H1 (cell line): ENCODE results near the gene ATXN7L3. TPM values are rescaled to one million over a fixed set of nuclear protein-coding genes. Genes with fewer than 3 reads are reported as not detected.

Experiments
- EGR1 ChIP-seq: IDR thresholded peaks from 2 replicates; pipeline ENCODE4 v1.6.1; 2011; ENCODE audit warnings: low read depth, low read length, borderline replicate concordance
- GABPA ChIP-seq: IDR thresholded peaks from 2 replicates; pipeline ENCODE4 v1.6.1; 2011; ENCODE audit warnings: mild to moderate bottlenecking, low read length, moderate library complexity, borderline replicate concordance; ENCODE audit not compliant: insufficient read depth
- GTF2F1 ChIP-seq: IDR thresholded peaks from 2 replicates; pipeline ENCODE4 v1.6.1; 2012; ENCODE audit warnings: low read depth, low read length, improper control_type of control experiment, borderline replicate concordance
- HDAC2 ChIP-seq, 2 experiments: fragments of 300-600 bp in 1 of 2; sonication (generic) in 1 of 2; IDR thresholded peaks; 2 replicates each; pipeline ENCODE4 v1.6.1; 2011 to 2012; ENCODE audit warnings: low read depth in 2 of 2, low read length in 2 of 2, mild to moderate bottlenecking in 2 of 2, moderate library complexity in 2 of 2, borderline replicate concordance in 1 of 2, inconsistent platforms in 1 of 2
- HDAC6 ChIP-seq: IDR thresholded peaks from one replicate; pipeline ENCODE4 v1.7.1; 2012; ENCODE audit warnings: low read depth, mild to moderate bottlenecking, inconsistent platforms, low read length, moderate library complexity
- JUN ChIP-seq: IDR thresholded peaks from 2 replicates; pipeline ENCODE4 v1.6.1; 2011; ENCODE audit warnings: low read depth, mild to moderate bottlenecking, improper control_type of control experiment, low read length
- JUND ChIP-seq: IDR thresholded peaks from 2 replicates; pipeline ENCODE4 v1.6.1; 2011; ENCODE audit warnings: mild to moderate bottlenecking, improper control_type of control experiment, low read length
- NANOG ChIP-seq: IDR thresholded peaks from 2 replicates; pipeline ENCODE4 v1.6.1; 2011; ENCODE audit warnings: low read length, low read depth, mild to moderate bottlenecking, inconsistent platforms; ENCODE audit not compliant: insufficient read depth, poor library complexity, severe bottlenecking
- POLR2A ChIP-seq, 2 experiments: IDR thresholded peaks; 1 replicate in 1 of 2; 2 replicates in 1 of 2; pipeline ENCODE4 v1.6.1; 2011; ENCODE audit warnings: low read depth in 2 of 2, low read length in 2 of 2, mild to moderate bottlenecking in 2 of 2; ENCODE audit errors: control extremely low read depth in 1 of 2
- RAD21 ChIP-seq, 2 experiments: IDR thresholded peaks in 1 of 2; conservative IDR thresholded peaks in 1 of 2; 2 replicates each; pipeline ENCODE4 v1.6.1; 2011; ENCODE audit warnings: low read depth in 2 of 2, low read length in 2 of 2, improper control_type of control experiment in 1 of 2, inconsistent platforms in 1 of 2, mild to moderate bottlenecking in 1 of 2, moderate library complexity in 1 of 2
- RXRA ChIP-seq: IDR thresholded peaks from 2 replicates; pipeline ENCODE4 v1.6.1; 2011; ENCODE audit warnings: low read depth, mild to moderate bottlenecking, low read length, moderate library complexity; ENCODE audit not compliant: insufficient read depth
- SIN3A ChIP-seq, 2 experiments: IDR thresholded peaks in 1 of 2; conservative IDR thresholded peaks in 1 of 2; 2 replicates each; pipeline ENCODE4 v1.6.1; 2011 to 2012; ENCODE audit warnings: low read length in 2 of 2, improper control_type of control experiment in 1 of 2, low read depth in 1 of 2, mild to moderate bottlenecking in 1 of 2
- SIRT6 ChIP-seq: IDR thresholded peaks from one replicate; pipeline ENCODE4 v1.7.1; 2012; ENCODE audit warnings: low read length, inconsistent platforms
- SP1 ChIP-seq: IDR thresholded peaks from 2 replicates; pipeline ENCODE4 v1.6.1; 2011; ENCODE audit warnings: low read depth, low read length
- SP4 ChIP-seq: IDR thresholded peaks from 2 replicates; pipeline ENCODE4 v1.6.1; 2012; ENCODE audit warnings: low read length, inconsistent platforms
- TAF1 ChIP-seq: IDR thresholded peaks from 2 replicates; pipeline ENCODE4 v1.6.1; 2011; ENCODE audit warnings: mild to moderate bottlenecking, low read depth, low read length
- TCF12 ChIP-seq: IDR thresholded peaks from 2 replicates; pipeline ENCODE4 v1.6.1; 2011; ENCODE audit warnings: low read depth, mild to moderate bottlenecking, low read length
- polyA plus RNA-seq, 7 experiments: library from polyadenylated mRNA; depleted of rRNA in 3 of 7; stranded (reverse) in 5 of 7; unstranded in 2 of 7; fragments of >200 nt in 5 of 7; fragments of 200-250 nt in 2 of 7; gene quantifications; 1 replicate in 5 of 7; 2 replicates in 1 of 7; 4 replicates in 1 of 7; pipeline versions ENCODE4 v1.2.1 to v1.2.3, GENCODE V29; 2011 to 2013; ENCODE audit warnings: missing spikeins in 2 of 7, mixed read lengths in 2 of 7
- total RNA-seq: library from RNA; stranded (reverse); fragmentation: NEBNext Ultra II Directional; extraction: Animal tissue kit (Norgen Biotek cat#: 25700); gene quantifications from 2 replicates; pipeline ENCODE4 v1.2.1, GENCODE V29; 2021
- TF ChIP-seq, protein P1 (sequence below), 3 experiments: IDR thresholded peaks; 1 replicate in 2 of 3; 2 replicates in 1 of 3; pipeline versions ENCODE4 v1.5.1 to v1.6.1; 2011; ENCODE audit warnings: low read length in 3 of 3, mild to moderate bottlenecking in 3 of 3, inconsistent platforms in 2 of 3, low read depth in 1 of 3, moderate library complexity in 1 of 3; ENCODE audit not compliant: insufficient read depth in 1 of 3; ENCODE audit errors: control extremely low read depth in 1 of 3
- TF ChIP-seq, protein P2 (sequence below): IDR thresholded peaks from 2 replicates; pipeline ENCODE4 v1.6.1; 2012; ENCODE audit warnings: inconsistent platforms

Gene ATXN7L3
- total and polyA plus RNA-seq, 2 of the 8 experiments (the other 6 are each of a cell fraction or from before 2014, with no cell fraction given), result 53.7 to 103 TPM

DNA sequence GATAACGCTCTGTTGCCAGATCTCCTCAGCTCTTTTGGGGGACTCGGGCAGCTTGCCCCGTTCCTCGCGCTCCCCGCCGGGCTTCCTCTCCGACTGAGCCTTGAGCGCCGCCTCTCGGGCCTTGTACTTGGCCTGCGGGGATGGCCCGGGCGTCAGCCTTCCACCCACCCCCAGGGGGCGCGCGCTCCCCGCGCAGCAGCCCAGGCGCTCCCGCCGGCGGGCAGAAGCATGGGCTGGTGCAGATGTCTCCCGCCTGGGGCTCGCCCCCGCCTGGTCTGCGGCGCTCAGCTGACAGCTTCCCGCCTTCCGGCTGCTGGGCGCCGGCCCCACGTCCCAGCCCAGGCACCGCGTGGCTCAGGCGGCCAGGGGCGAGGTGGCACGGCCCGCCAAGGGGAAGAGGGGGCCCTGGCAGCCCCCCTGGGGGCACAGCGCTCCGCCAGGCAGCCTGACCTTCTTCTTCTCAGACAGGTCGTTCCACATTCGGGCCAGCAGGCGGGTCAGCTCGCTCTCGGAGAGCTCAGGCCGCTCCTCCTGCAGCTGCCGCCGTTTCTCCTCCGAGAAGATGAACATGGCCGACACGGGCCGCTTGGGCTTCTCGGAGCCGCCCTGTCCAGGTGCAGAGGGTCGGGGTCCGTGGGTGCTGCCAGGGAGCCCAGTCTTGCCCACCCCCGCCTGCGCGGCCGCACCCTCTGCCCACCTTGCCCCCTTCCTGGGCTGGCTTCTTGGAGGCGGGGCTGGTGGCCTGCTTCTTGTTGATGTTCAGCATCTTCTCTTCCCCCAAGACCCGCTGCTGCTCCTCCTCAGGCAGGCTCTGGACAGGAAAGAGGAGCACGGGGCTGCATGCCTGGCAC is 10.9 kb upstream of the ATXN7L3 start (continued):
- TF ChIP-seq SP4 (peak; percentile 87), RXRA (no peak), JUND (peak; percentile 58; the same call in 1 of the 2 replicates), SIRT6 (no peak), POLR2A (IDR thresholded peaks at IDR 0.05; ENCODE audit: control extremely low read depth in 1 of 2, low read depth in 2 of 2, low read length in 2 of 2) (peak in 1 of 2 experiments; percentile 19; a peak in 1 of 3 replicates), SP1 (peak; percentile 55; the same call in 1 of the 2 replicates), RAD21 (IDR thresholded peaks at IDR 0.05 in 1 of 2, conservative IDR thresholded peaks at IDR 0.05 in 1 of 2; ENCODE audit: low read depth in 2 of 2, low read length in 2 of 2) (peak; percentile 89 to 96), GTF2F1 (0 out of 2 replicates have a peak, but pooled peaks have one; percentile 20), SIN3A (conservative IDR thresholded peaks at IDR 0.05 in 1 of 2, IDR thresholded peaks at IDR 0.05 in 1 of 2; ENCODE audit: low read depth in 1 of 2, low read length in 2 of 2) (peak; percentile 89 to 94; a peak in 3 of 4 replicates), HDAC2 (IDR thresholded peaks at IDR 0.05; ENCODE audit: borderline replicate concordance in 1 of 2, low read depth in 2 of 2, low read length in 2 of 2) (peak; percentile 69 to 77; a peak in 2 of 4 replicates), HDAC6 (no peak), TAF1 (0 out of 2 replicates have a peak, but pooled peaks have one; percentile 33), JUN (no peak), NANOG (peak; percentile 78), TCF12 (peak; percentile 81; the same call in 1 of the 2 replicates), EGR1 (peak; percentile 88), GABPA (peak; percentile 83)
- TF ChIP-seq, protein P1, sequence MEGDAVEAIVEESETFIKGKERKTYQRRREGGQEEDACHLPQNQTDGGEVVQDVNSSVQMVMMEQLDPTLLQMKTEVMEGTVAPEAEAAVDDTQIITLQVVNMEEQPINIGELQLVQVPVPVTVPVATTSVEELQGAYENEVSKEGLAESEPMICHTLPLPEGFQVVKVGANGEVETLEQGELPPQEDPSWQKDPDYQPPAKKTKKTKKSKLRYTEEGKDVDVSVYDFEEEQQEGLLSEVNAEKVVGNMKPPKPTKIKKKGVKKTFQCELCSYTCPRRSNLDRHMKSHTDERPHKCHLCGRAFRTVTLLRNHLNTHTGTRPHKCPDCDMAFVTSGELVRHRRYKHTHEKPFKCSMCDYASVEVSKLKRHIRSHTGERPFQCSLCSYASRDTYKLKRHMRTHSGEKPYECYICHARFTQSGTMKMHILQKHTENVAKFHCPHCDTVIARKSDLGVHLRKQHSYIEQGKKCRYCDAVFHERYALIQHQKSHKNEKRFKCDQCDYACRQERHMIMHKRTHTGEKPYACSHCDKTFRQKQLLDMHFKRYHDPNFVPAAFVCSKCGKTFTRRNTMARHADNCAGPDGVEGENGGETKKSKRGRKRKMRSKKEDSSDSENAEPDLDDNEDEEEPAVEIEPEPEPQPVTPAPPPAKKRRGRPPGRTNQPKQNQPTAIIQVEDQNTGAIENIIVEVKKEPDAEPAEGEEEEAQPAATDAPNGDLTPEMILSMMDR (IDR thresholded peaks at IDR 0.05; ENCODE audit: control extremely low read depth in 1 of 3, insufficient read depth in 1 of 3, low read depth in 1 of 3, low read length in 3 of 3), result peak; percentile 82 to 99 (median 95)
- TF ChIP-seq, protein P2, sequence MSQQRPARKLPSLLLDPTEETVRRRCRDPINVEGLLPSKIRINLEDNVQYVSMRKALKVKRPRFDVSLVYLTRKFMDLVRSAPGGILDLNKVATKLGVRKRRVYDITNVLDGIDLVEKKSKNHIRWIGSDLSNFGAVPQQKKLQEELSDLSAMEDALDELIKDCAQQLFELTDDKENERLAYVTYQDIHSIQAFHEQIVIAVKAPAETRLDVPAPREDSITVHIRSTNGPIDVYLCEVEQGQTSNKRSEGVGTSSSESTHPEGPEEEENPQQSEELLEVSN, result peak; percentile 97
